ENCODE data around the gene ZSCAN23. TPM values are rescaled to one million over a fixed set of nuclear protein-coding genes. Genes with fewer than 3 reads are reported as not detected.

The ZSCAN23 gene
- total RNA-seq (under 1 TPM; 0.42 to 0.65 TPM), polyA plus RNA-seq (under 1 TPM in 1 of 2 donors, not detected in 1; 0.06 TPM)

DNA sequence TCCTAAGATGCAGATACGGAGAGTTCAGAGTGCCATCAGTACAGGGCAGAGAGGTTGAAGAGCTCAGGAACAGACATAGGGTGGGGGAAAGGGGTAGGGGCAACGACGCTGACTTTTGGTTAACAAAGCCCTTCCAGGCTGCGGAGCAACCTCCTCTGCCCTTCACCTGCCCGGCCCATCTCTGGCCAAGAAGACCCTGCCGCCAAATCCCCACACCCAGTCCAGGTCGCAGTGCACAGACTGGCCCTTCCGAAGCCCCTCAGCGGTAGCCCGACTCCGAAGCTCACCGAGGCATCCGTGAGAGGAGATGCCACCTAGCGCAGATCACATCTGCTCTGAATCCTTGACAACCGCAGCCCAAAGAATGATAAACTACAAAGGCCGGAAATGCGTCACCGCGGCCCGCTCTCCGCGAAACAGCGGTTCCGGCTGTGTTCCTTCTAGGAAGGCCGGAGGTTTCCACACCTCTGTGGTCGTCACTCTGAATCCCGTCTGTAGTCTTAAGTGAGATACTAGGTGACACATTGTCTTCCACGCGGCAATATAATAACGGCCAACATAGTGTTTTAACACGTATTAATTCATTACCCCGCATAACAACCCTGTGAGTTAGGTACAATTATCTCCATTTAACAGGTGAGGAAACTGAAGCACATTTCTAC, at the start of gene ZSCAN23:
ZSCAN23 (minus strand) TSS at position 380 of the 662 bp plus-strand sequence. CDS start 7,225 bp downstream, outside the sequence.
- Histone ChIP-seq H3K9ac (ENCODE audit: low read depth in 1 of 2, low read length in 2 of 2) (no peak within 1 kb of the TSS), H3K9me3 (ENCODE audit: control insufficient read depth in 4 of 4, low read length in 3 of 4) (peaks cover 2 to 12% (median 4%) of the 10 kb centered on the region in 4 donors), H3K4me1 (ENCODE audit: control insufficient read depth in 4 of 4, insufficient read depth in 4 of 4, low read length in 3 of 4) (peaks cover 0 to 3% (median 1%) of the 10 kb centered on the region in 4 donors), H3K27ac (ENCODE audit: low read depth in 1 of 2, low read length in 2 of 2) (no peak within 1 kb of the TSS), H3K4me3 (ENCODE audit: low read depth in 1 of 3, low read length in 3 of 3) (peak within 1 kb of the TSS; percentile 49 to 61 (median 58)), H3K27me3 (ENCODE audit: control insufficient read depth in 4 of 4, insufficient read depth in 4 of 4, low read length in 3 of 4) (peaks cover 4 to 16% (median 10%) of the 10 kb centered on the region in 4 donors), H3K36me3 (ENCODE audit: control insufficient read depth in 4 of 4, insufficient read depth in 3 of 4, low read depth in 1 of 4, low read length in 3 of 4) (no peaks in the 10 kb centered on the region)
- 4% methylated on average over 32 of the region's 32 CpGs for WGBS
- DNase-seq (ENCODE audit: low spot score), result peak; percentile 60
- TF ChIP-seq GABPA (IDR thresholded peaks at IDR 0.05 in 1 of 2, conservative IDR thresholded peaks at IDR 0.05 in 1 of 2) (peak; percentile 92 to 95), EGR1 (IDR thresholded peaks at IDR 0.05; ENCODE audit: low read depth in 2 of 2) (no peak), YY1 (IDR thresholded peaks at IDR 0.05) (no peak)

DNA sequence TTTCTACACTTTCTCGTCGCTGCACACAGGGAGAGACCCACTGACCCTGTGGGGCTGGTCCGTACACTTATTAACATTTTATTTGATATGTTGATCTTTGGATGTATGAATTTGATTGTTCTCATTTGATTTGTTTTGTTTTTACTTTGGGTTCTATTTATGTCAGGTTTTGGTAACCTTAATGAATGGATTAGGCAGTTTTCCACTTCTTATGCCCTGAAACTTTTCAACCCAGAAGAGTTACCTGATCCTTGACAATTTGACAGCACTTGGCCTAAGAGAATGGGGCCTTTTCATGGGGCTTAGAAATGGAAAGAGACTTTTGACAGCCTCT, 48.7 kb upstream of the ZSCAN23 start:
- Histone ChIP-seq H3K4me1 (ENCODE audit: control insufficient read depth in 4 of 4, insufficient read depth in 4 of 4, low read length in 3 of 4) (peaks cover 0 to 3% (median 1%) of the 10 kb centered on the region in 4 donors), H3K36me3 (ENCODE audit: control insufficient read depth in 4 of 4, insufficient read depth in 3 of 4, low read depth in 1 of 4, low read length in 3 of 4) (no peaks in the 10 kb centered on the region), H3K4me3 (ENCODE audit: low read depth in 1 of 3, low read length in 3 of 3) (no peak overlapping the region), H3K9me3 (ENCODE audit: control insufficient read depth in 4 of 4, low read length in 3 of 4) (no peaks in the 10 kb centered on the region), H3K27me3 (ENCODE audit: control insufficient read depth in 4 of 4, insufficient read depth in 4 of 4, low read length in 3 of 4) (peaks cover 0 to 8% (median 4%) of the 10 kb centered on the region in 4 donors), H3K27ac (ENCODE audit: low read depth in 1 of 2, low read length in 2 of 2) (no peak overlapping the region), H3K9ac (ENCODE audit: low read depth in 1 of 2, low read length in 2 of 2) (no peak overlapping the region)
- 55% methylated on average over 3 of the region's 3 CpGs for whole genome bisulfite sequencing
- DNase-seq (ENCODE audit: low spot score), result no peak
- TF ChIP-seq, protein P1, sequence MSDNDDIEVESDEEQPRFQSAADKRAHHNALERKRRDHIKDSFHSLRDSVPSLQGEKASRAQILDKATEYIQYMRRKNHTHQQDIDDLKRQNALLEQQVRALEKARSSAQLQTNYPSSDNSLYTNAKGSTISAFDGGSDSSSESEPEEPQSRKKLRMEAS (IDR thresholded peaks at IDR 0.05), result no peak
- TF ChIP-seq FOXA1 (IDR thresholded peaks at IDR 0.05), result no peak
- TF ChIP-seq RAD21 (IDR thresholded peaks at IDR 0.05), result no peak
- no peak for TF ChIP-seq SP1 (IDR thresholded peaks at IDR 0.05)
- no peak for TF ChIP-seq HNF4G (IDR thresholded peaks at IDR 0.05)
- TF ChIP-seq, protein P2, sequence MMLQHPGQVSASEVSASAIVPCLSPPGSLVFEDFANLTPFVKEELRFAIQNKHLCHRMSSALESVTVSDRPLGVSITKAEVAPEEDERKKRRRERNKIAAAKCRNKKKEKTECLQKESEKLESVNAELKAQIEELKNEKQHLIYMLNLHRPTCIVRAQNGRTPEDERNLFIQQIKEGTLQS (IDR thresholded peaks at IDR 0.05), result no peak
- TF ChIP-seq HNF4A (conservative IDR thresholded peaks at IDR 0.05), result no peak
- TF ChIP-seq, protein P3, sequence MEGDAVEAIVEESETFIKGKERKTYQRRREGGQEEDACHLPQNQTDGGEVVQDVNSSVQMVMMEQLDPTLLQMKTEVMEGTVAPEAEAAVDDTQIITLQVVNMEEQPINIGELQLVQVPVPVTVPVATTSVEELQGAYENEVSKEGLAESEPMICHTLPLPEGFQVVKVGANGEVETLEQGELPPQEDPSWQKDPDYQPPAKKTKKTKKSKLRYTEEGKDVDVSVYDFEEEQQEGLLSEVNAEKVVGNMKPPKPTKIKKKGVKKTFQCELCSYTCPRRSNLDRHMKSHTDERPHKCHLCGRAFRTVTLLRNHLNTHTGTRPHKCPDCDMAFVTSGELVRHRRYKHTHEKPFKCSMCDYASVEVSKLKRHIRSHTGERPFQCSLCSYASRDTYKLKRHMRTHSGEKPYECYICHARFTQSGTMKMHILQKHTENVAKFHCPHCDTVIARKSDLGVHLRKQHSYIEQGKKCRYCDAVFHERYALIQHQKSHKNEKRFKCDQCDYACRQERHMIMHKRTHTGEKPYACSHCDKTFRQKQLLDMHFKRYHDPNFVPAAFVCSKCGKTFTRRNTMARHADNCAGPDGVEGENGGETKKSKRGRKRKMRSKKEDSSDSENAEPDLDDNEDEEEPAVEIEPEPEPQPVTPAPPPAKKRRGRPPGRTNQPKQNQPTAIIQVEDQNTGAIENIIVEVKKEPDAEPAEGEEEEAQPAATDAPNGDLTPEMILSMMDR (IDR thresholded peaks at IDR 0.05; ENCODE audit: low read depth, low read length, missing input control), result no peak
- TF ChIP-seq YY1 (IDR thresholded peaks at IDR 0.05), result no peak
- TF ChIP-seq EGR1 (IDR thresholded peaks at IDR 0.05; ENCODE audit: low read depth in 2 of 2), result no peak
- TF ChIP-seq FOXA2 (IDR thresholded peaks at IDR 0.05), result no peak
- TF ChIP-seq, protein P4, sequence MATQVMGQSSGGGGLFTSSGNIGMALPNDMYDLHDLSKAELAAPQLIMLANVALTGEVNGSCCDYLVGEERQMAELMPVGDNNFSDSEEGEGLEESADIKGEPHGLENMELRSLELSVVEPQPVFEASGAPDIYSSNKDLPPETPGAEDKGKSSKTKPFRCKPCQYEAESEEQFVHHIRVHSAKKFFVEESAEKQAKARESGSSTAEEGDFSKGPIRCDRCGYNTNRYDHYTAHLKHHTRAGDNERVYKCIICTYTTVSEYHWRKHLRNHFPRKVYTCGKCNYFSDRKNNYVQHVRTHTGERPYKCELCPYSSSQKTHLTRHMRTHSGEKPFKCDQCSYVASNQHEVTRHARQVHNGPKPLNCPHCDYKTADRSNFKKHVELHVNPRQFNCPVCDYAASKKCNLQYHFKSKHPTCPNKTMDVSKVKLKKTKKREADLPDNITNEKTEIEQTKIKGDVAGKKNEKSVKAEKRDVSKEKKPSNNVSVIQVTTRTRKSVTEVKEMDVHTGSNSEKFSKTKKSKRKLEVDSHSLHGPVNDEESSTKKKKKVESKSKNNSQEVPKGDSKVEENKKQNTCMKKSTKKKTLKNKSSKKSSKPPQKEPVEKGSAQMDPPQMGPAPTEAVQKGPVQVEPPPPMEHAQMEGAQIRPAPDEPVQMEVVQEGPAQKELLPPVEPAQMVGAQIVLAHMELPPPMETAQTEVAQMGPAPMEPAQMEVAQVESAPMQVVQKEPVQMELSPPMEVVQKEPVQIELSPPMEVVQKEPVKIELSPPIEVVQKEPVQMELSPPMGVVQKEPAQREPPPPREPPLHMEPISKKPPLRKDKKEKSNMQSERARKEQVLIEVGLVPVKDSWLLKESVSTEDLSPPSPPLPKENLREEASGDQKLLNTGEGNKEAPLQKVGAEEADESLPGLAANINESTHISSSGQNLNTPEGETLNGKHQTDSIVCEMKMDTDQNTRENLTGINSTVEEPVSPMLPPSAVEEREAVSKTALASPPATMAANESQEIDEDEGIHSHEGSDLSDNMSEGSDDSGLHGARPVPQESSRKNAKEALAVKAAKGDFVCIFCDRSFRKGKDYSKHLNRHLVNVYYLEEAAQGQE (IDR thresholded peaks at IDR 0.05), result no peak
- no peak for TF ChIP-seq JUND (IDR thresholded peaks at IDR 0.05)
- TF ChIP-seq, protein P5, sequence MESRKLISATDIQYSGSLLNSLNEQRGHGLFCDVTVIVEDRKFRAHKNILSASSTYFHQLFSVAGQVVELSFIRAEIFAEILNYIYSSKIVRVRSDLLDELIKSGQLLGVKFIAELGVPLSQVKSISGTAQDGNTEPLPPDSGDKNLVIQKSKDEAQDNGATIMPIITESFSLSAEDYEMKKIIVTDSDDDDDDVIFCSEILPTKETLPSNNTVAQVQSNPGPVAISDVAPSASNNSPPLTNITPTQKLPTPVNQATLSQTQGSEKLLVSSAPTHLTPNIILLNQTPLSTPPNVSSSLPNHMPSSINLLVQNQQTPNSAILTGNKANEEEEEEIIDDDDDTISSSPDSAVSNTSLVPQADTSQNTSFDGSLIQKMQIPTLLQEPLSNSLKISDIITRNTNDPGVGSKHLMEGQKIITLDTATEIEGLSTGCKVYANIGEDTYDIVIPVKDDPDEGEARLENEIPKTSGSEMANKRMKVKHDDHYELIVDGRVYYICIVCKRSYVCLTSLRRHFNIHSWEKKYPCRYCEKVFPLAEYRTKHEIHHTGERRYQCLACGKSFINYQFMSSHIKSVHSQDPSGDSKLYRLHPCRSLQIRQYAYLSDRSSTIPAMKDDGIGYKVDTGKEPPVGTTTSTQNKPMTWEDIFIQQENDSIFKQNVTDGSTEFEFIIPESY (IDR thresholded peaks at IDR 0.05), result no peak
- no peak for TF ChIP-seq NR2F2 (IDR thresholded peaks at IDR 0.05)

Measured in liver (tissue), 9 donors.